Epithelial cell of proximal tubule (primary cell): ENCODE data around the gene RAP2A. TPM values are rescaled to one million over a fixed set of nuclear protein-coding genes. Genes with fewer than 3 reads are reported as not detected.

Experiments
- DNase-seq: peaks from one replicate; pipeline ENCODE4 v3.0.0-alpha.2; 2011; ENCODE audit warnings: low read depth
- H3K4me3 ChIP-seq: 2 replicates; pipeline ENCODE4 v1.5.1; 2011; ENCODE audit warnings: low read depth, mild to moderate bottlenecking, low read length
- CTCF ChIP-seq: conservative IDR thresholded peaks from 2 replicates; pipeline ENCODE4 v1.5.1; 2012; ENCODE audit warnings: low read depth, mild to moderate bottlenecking, low read length
- total RNA-seq: library from RNA; depleted of rRNA; stranded (reverse); fragments of >200 nt; gene quantifications from 2 replicates; pipeline ENCODE4 v1.2.3, GENCODE V29; 2015

The RAP2A gene
- total RNA-seq, 1 donor from 2014 or later, result 12.9 TPM

GRCh38 chr13:97499181-97499580, 65.2 kb downstream of the RAP2A start:
- no peak for TF ChIP-seq CTCF
- DNase-seq, result no peak

GRCh38 chr13:97502181-97502580, 68.2 kb downstream of the RAP2A start:
- H3K4me3 ChIP-seq, result no peak overlapping the region
- TF ChIP-seq CTCF, result no peak
- no peak for DNase-seq

More at GRCh38 chr13:97499181-97499580, 65.2 kb downstream of the RAP2A start:
- no peak overlapping the region for H3K4me3 ChIP-seq

GRCh38 chr13:97502706-97503105, 68.7 kb downstream of the RAP2A start:
- TF ChIP-seq CTCF, result no peak
- DNase-seq, result no peak
- H3K4me3 ChIP-seq, result no peak overlapping the region

GRCh38 chr13:97505017-97505416, 71.0 kb downstream of the RAP2A start:
- no peak overlapping the region for H3K4me3 ChIP-seq
- no peak for DNase-seq
- no peak for TF ChIP-seq CTCF

GRCh38 chr13:97506511-97506910, 72.5 kb downstream of the RAP2A start:
- no peak for DNase-seq
- TF ChIP-seq CTCF, result no peak
- H3K4me3 ChIP-seq, result no peak overlapping the region

- H3K4me3 ChIP-seq, result no peak overlapping the region
- DNase-seq, result no peak
- no peak for TF ChIP-seq CTCF
Observed at GRCh38 chr13:97512732-97513131, 78.8 kb downstream of the RAP2A start.

- no peak for TF ChIP-seq CTCF
- H3K4me3 ChIP-seq, result no peak overlapping the region
- DNase-seq, result no peak
Observed at GRCh38 chr13:97515643-97516042, 81.7 kb downstream of the RAP2A start.
